GM19043 (cell line): ENCODE data around the gene SLC35B4.
"Not testable (repeated sequence)": the region's sequence is repeated elsewhere in the genome, so short reads cannot be mapped to it uniquely, and the experiment has no call there.

Experiments
- ATAC-seq: cut with Tn5 transposase; IDR thresholded peaks from one replicate; pipeline ENCODE4 v1.9.1; 2021; ENCODE audit warnings: low read depth; ENCODE audit not compliant: unreplicated experiment

The SLC35B4 gene

DNA sequence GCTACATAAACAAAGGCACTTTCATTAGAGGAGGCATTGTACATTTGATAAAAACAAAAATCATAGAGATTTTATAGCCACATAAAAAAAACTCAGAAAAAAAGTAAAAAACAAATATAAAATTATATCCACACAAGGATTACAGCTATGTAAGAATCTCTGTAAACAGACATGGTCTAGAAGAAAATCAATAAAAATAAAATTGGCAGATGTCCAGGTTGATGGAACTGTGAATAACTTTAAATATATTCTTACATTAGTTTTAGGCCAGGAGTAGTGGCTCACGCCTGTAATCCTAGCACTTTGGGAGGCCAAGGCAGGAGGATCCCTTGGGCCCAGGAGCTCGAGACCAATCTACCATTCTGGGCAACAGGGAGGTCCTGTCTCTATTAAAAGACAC, 19.2 kb downstream of the SLC35B4 start:
- ATAC-seq: no peak

- not testable (repeated sequence) for ATAC-seq
Observed at GRCh38 chr7:134295982-134296381, 20.7 kb downstream of the SLC35B4 start.

GRCh38 chr7:134293002-134293740, 23.6 kb downstream of the SLC35B4 start:
- ATAC-seq: peak; percentile 100

GRCh38 chr7:134290286-134290685, 26.4 kb downstream of the SLC35B4 start:
- no peak for ATAC-seq

DNA sequence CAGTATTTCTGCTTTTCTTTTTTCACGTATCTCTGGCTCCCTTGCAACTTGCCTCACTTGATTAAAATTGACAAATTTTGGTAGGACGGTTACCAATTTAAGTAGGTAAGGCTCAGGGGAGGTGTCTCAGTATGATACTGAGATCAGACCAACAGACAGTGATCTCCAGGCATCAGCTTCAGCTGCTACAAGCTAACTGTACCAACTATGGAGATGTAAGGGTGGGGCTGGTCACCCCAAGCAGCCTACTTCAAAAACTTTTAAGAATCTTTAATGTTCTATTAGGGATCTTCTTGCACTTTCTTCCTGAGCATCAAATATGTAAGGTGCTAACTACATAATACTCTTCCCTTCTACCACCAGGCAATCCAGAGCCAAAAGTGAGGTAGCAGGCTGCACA, 26.9 kb downstream of the SLC35B4 start:
- ATAC-seq: no peak

DNA sequence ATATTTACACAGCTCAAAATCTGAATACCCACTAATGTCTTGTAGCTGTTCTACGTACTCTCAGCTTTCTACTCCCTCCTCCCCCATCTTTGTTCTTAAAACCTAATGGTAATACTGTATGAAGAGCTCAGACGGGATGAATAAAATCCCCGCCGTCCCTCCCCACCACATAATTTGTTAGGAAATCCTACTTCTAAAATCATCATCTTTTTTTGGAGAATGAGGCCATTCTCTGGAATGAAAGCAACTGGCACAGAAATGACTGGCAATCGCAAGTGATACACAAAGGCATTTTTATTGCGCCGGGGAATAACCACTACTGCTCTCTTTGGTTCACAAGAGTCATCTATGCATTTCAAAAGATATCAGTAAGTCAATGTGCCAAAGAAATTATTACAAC, 27.3 kb downstream of the SLC35B4 start:
- ATAC-seq: no peak

GRCh38 chr7:134287916-134288659, 28.6 kb downstream of the SLC35B4 start:
- ATAC-seq: no peak

GRCh38 chr7:134284952-134285351, 31.8 kb downstream of the SLC35B4 start:
- ATAC-seq: no peak

DNA sequence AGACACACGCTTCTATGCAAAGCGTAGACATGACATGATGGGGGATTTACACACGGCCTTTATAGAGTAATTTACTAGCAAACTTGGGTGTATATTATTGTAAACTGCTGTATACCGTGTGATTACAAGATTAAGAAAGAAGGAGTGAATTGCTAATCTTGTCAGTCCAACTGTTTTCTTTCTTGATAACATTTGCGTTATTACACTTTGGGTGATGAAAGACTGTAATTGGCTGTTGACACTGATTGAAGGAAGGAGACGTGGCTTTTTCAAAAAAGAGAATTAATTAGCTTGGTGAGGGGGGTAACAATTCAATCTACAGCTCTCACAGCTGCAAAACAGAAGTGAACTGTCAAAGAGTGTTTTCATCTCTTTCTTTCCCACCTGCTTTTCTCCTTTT, 32.7 kb downstream of the SLC35B4 start:
- ATAC-seq: no peak

- ATAC-seq: no peak
Observed at GRCh38 chr7:134280508-134280907, 36.2 kb downstream of the SLC35B4 start.

GRCh38 chr7:134279898-134280297, 36.8 kb downstream of the SLC35B4 start:
- ATAC-seq: no peak

GRCh38 chr7:134279336-134279735, 37.4 kb downstream of the SLC35B4 start:
- no peak for ATAC-seq

DNA sequence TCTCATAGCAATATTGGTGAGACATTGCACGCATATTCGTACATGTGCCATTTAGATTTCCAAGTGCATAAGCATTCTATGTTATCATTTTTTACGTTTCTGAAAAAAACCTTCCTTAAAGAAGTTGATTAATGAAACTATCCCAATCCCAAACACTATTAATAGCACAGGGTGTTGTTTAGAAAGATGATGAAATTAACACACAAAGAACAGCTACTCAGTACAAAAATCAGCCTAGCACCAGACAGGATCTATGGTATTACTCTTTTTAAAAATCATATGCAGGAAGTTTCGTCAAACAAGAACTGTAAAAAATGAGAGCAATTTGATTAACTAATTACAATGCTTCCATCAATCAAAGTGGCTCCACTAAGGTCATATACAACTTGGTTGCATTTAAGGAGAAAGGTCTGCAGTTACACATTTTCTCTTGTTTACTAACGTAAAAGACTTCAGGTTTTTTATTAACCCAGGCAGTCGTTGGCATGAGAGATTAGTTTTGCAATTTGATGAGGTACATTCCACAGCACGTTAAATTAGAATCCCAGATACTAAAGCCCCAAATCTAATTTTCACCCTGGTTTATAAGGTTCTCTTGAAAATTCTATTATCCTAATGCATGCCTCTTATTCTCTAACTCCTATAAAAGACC, 38.1 kb downstream of the SLC35B4 start:
- ATAC-seq: no peak

DNA sequence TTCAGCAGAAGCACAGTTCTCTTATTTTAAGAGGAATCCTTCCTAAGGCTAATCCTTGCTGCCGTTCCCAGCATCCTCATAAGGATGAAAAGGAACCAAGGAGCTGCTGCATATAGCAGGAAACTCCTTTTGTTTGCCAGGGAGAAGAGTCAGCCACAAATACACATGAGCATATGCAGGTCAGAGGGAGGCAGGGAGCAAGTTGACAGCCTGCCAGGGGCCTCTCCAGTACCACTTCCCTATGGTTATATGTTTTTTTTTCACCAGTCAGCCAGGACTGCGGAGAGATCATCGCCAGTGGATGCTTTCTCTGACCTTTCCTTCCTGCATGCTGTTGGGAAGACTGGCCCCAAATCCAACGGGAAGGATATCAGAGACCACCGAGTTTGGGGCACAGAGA, 39.8 kb downstream of the SLC35B4 start:
- no peak for ATAC-seq

DNA sequence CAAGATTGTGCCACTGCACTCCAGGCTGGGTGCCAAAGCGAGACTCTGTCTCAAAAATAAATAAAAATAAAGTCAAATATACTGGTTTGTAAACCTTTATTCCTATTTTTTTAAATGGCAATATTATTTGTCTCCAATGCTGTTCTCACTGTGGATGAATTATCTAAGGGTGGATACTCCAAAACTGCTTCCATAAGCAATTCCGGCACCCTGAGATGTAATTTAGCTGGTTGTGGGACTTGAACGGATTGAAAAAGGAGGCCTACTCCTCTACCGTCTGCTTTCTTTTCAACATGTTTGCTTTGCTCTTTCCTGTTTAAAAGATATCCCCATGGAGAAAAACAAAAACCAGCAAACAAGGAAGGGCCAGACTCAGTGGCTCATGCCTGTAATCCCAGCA, 54.4 kb downstream of the SLC35B4 start:
- no peak for ATAC-seq

DNA sequence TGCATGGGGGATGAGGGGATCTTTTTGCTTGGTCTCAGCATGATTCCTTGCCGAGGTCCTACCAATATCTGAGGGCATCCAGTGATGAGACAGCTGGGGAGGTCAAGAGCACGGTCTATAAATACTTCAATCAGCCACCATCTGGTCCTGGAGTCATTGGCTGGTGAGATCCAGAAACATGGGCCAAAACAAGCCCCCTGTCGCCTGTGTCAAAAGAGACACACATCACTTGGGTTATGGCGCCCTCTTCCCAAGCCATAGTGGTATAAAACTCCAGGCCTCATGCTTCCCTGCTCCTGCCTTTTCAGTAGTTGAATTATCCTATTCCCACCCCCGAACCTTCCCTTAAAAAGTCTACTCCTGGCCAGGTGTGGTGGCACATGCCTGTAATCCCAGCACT, 60.9 kb downstream of the SLC35B4 start:
- no peak for ATAC-seq

DNA sequence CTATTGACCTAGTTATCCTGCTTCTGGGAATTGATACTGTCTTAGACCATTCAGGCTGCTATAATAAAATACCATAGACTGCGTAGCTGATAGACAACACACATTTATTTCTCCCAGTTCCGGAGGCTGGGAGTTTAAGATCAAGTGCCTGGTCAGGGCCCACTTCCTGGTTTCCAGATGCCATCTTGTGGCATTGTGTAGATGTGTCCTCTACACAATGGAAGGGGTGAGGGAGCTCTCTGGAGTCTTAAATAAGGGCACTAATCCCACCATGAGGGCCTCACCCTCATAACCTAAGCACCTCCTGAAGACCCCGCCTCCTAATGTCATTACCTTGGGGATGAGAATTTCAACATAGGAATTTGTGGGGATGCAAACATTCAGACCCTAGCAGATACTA, 62.4 kb downstream of the SLC35B4 start:
- ATAC-seq: no peak

GRCh38 chr7:134248196-134248595, 68.5 kb downstream of the SLC35B4 start:
- no peak for ATAC-seq

DNA sequence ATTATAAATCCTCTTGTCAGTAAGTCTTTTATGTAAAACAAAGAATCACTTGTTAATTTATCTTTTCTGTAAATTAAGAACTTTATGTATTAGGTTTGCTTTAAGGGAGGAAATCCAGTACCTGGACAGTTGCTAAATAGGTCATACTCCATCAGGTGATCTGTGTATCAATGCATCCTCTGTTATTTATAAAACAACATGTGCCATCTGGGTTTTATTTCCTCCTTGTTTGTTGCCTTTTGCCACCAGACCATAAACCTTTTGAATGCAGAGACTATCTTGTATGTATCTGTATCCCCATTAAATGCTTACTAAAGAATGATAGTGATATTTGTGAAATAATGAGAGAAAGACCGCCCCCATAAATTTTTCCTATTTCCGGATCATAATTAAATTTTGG, 70.0 kb downstream of the SLC35B4 start:
- ATAC-seq: no peak

- no peak for ATAC-seq
Observed at GRCh38 chr7:134246347-134246746, 70.4 kb downstream of the SLC35B4 start.

GRCh38 chr7:134245253-134245652, 71.5 kb downstream of the SLC35B4 start:
- no peak for ATAC-seq
